ENCODE measurements around the gene AAK1. TPM values are rescaled to one million over a fixed set of nuclear protein-coding genes. Genes with fewer than 3 reads are reported as not detected.

Gene AAK1
- total RNA-seq, 4 donors from 2014 or later = 44.3 to 85.0 (median 60.3) TPM

DNA sequence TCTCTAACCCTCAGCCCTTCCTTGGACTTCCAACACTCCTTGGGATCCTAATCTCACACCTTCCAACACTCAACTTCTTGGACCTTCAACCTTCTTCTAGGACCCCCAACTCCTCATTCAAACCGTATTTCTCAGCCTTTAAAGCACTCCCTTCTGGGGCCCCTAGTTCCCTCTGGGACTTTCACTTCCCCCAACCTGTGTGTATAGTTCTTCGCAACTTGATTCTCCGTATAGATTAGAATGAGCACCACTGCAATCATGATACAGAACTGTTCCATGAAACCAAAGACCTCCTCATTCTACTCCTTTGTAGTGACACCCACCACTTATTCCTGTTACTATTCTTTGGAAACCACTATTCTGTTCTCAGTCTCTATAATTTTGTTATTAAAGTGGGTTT is 144.3 kb downstream of the AAK1 start:
- Histone ChIP-seq H3K9me3 (no peaks in the 10 kb centered on the region), H3K36me3 (peaks cover 0 to 18% (median 0%) of the 10 kb centered on the region in 3 donors), H3K4me1 (no peaks in the 10 kb centered on the region), H3K4me3 (no peak overlapping the region), H3K27ac (no peak overlapping the region), H3K27me3 (no peaks in the 10 kb centered on the region)
- DNase-seq = no peak
- TF ChIP-seq POLR2A (IDR thresholded peaks at IDR 0.05) = no peak
- TF ChIP-seq, protein P1, sequence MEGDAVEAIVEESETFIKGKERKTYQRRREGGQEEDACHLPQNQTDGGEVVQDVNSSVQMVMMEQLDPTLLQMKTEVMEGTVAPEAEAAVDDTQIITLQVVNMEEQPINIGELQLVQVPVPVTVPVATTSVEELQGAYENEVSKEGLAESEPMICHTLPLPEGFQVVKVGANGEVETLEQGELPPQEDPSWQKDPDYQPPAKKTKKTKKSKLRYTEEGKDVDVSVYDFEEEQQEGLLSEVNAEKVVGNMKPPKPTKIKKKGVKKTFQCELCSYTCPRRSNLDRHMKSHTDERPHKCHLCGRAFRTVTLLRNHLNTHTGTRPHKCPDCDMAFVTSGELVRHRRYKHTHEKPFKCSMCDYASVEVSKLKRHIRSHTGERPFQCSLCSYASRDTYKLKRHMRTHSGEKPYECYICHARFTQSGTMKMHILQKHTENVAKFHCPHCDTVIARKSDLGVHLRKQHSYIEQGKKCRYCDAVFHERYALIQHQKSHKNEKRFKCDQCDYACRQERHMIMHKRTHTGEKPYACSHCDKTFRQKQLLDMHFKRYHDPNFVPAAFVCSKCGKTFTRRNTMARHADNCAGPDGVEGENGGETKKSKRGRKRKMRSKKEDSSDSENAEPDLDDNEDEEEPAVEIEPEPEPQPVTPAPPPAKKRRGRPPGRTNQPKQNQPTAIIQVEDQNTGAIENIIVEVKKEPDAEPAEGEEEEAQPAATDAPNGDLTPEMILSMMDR (IDR thresholded peaks at IDR 0.05) = no peak

DNA sequence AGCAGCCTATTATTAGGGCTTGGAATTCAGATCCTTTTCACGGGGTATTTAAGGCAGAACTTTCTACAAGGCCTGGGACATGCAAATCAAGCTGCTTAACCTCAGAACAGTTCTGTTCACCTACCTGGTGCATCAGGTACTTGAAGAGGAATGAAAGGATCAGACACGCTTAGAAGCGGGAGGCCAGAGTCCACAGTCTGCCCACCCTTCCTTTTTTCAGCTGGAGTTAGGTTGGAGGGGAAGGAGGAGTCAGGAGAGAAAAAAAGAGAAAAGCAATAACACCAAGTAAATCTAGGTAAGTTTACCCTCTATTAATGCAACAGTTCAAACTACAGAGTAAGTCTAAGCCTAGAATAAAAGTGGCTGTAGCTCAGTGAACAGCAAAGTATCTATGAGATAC is 147.7 kb downstream of the AAK1 start:
- H3K27ac ChIP-seq = no peak overlapping the region
- H3K9me3 ChIP-seq = no peaks in the 10 kb centered on the region
- no peak overlapping the region for H3K4me3 ChIP-seq
- TF ChIP-seq, protein P1 (IDR thresholded peaks at IDR 0.05) = no peak
- no peak for TF ChIP-seq POLR2A (IDR thresholded peaks at IDR 0.05)
- H3K4me1 ChIP-seq = no peaks in the 10 kb centered on the region
- H3K36me3 ChIP-seq = peaks cover 0 to 9% (median 0%) of the 10 kb centered on the region in 3 donors
- DNase-seq = no peak
- H3K27me3 ChIP-seq = no peaks in the 10 kb centered on the region

DNA sequence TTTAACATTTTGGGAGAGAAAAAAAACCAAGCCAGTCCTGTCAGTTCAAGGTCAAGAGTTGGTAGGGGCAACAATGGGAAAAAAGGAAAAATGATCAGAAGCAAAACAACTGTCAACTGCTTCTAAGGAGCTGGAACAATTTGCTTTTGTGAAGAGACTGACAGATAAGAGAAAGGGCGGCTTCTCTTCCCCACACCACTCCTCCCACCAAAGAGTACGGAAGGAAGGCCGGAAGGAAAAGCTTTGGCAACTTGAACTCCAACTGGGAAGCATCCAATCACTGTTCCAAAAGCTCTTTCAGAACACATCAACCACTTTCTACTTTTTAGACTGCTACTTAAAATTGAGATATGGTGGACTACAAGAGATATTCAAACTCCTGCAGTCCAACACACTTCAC is 148.5 kb downstream of the AAK1 start:
- H3K9me3 ChIP-seq = no peaks in the 10 kb centered on the region
- no peak for DNase-seq
- no peak overlapping the region for H3K4me3 ChIP-seq
- no peak overlapping the region for H3K27ac ChIP-seq
- TF ChIP-seq POLR2A (IDR thresholded peaks at IDR 0.05) = no peak
- TF ChIP-seq, protein P1 (IDR thresholded peaks at IDR 0.05) = no peak
- no peaks in the 10 kb centered on the region for H3K4me1 ChIP-seq
- H3K36me3 ChIP-seq = peaks cover 0 to 9% (median 0%) of the 10 kb centered on the region in 3 donors
- no peaks in the 10 kb centered on the region for H3K27me3 ChIP-seq

DNA sequence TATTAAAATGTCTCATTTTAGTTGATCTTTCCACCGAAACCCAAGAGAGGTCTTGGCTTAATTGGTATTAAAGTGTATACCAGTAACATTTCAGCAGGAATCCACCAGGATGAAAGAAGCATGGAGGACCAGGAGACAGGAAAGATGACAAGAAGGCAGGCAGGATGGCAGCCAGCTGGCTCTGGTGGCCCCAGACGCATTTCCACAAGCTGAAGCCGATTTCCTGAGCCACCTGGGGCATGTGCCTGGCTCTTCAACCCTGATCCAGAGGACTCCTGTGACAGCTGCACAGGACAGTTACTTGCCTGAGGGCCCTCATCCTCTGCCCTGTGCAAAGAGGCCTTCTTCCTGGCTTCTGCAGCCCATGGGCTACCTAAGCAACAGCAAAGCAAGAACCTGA is 149.4 kb downstream of the AAK1 start:
- no peak overlapping the region for H3K4me3 ChIP-seq
- H3K4me1 ChIP-seq = no peaks in the 10 kb centered on the region
- H3K27me3 ChIP-seq = no peaks in the 10 kb centered on the region
- H3K36me3 ChIP-seq = peaks cover 0 to 9% (median 0%) of the 10 kb centered on the region in 3 donors
- no peak overlapping the region for H3K27ac ChIP-seq
- TF ChIP-seq POLR2A (IDR thresholded peaks at IDR 0.05) = no peak
- TF ChIP-seq, protein P1 (IDR thresholded peaks at IDR 0.05) = no peak
- no peaks in the 10 kb centered on the region for H3K9me3 ChIP-seq
- no peak for DNase-seq

DNA sequence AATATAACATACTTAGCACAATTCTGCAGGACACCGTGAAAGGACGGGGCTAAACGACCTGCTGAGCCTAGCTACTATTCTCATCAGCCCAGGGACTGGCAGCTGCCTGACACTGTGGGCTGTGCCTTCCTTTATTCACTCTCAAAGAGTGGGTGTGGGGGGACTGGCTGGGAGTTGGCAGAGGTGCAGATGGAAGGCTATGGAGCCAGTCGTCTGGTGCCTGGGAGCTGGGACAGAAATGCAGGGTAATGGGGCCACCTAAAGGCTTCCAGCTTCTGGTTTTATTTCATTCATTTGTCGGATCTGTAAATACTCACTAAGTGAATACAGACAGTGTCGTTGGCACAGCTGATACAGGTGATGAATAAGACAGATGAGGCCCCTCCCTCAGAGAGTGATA is 150.3 kb downstream of the AAK1 start:
- Histone ChIP-seq H3K36me3 (peaks cover 0 to 5% (median 0%) of the 10 kb centered on the region in 3 donors), H3K27me3 (no peaks in the 10 kb centered on the region), H3K4me1 (no peaks in the 10 kb centered on the region), H3K9me3 (no peaks in the 10 kb centered on the region), H3K27ac (no peak overlapping the region), H3K4me3 (no peak overlapping the region)
- TF ChIP-seq, protein P1 (IDR thresholded peaks at IDR 0.05) = peak in 2 of 6 experiments; percentile 15
- TF ChIP-seq POLR2A (IDR thresholded peaks at IDR 0.05) = no peak
- peak in 1 of 3 donors; percentile 54 for DNase-seq

DNA sequence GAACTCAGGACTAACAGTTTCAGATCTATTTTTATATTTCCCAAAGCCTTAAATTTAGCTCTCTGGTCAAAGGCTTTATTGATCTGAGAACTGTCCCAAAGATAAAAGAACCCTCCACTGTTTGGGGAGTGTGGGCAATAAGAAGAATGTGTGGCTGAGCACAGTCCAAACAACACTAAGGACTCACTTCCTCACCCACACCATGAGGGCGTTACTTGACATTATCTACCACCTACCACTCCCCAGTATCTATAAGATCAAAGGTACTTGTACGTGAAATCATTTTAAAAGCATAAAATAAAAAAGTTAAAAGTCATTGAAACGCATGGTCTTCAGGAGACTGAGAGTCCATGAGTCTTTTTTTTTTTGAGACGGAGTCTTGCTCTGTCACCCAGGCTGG is 151.7 kb downstream of the AAK1 start:
- Histone ChIP-seq H3K4me3 (no peak overlapping the region), H3K36me3 (peaks cover 0 to 4% (median 0%) of the 10 kb centered on the region in 3 donors), H3K4me1 (no peaks in the 10 kb centered on the region), H3K27ac (no peak overlapping the region), H3K9me3 (no peaks in the 10 kb centered on the region), H3K27me3 (no peaks in the 10 kb centered on the region)
- no peak for TF ChIP-seq POLR2A (IDR thresholded peaks at IDR 0.05)
- TF ChIP-seq, protein P1 (IDR thresholded peaks at IDR 0.05) = no peak
- DNase-seq = no peak
